GM12878 (cell line): ENCODE results near the gene TRMT44.

ENCODE experiments used
- IKZF2 ChIP-seq, 2 experiments: fragments of 450-650 bp; IDR thresholded peaks; 2 replicates each; pipeline ENCODE4 v1.6.1; 2017; ENCODE audit warnings: mild to moderate bottlenecking in 2 of 2, moderate library complexity in 2 of 2
- NR2C2 ChIP-seq: IDR thresholded peaks from 2 replicates; pipeline ENCODE4 v1.6.1; 2011; ENCODE audit warnings: borderline replicate concordance, low read depth; ENCODE audit not compliant: control insufficient read depth, insufficient read length
- POLR2AphosphoS5 ChIP-seq: IDR thresholded peaks from 2 replicates; pipeline ENCODE4 v1.6.1; 2011; ENCODE audit warnings: mild to moderate bottlenecking, low read length, inconsistent platforms

DNA sequence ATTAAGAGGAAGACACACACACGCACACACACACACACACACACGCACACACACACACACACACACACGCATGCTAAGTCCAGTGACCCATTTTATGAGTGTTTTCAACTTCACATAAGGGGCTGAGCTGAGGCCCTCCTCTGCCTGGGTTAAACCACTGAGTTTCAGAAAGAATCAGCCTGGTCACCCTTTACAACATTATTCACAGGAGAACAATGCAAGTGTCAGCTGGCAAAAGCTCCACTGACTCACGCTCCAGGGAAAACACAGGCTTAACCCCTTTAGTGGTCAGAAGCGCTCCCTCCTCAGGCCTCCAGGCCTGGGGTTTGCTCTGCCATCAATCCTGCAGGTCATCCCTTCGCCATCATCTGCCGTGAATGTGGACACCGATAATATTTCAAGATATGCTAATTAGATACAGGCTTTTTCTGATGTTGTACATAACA lies 47.0 kb upstream of the TRMT44 start:
- TF ChIP-seq IKZF2 (IDR thresholded peaks at IDR 0.05) (peak; percentile 59 to 63; a peak in 3 of 4 replicates), POLR2AphosphoS5 (no peak), NR2C2 (no peak)
